ENCODE data around the gene ROCK2. TPM values are rescaled to one million over a fixed set of nuclear protein-coding genes. Genes with fewer than 3 reads are reported as not detected.

ROCK2 gene
- total RNA-seq, 1 experiment from 2014 or later, result 38.0 TPM

- H3K4me2 ChIP-seq, result no peak overlapping the region
- CTCF ChIA-PET, result interaction anchor here (0.6 kb wide), 2 partner anchors 38 to 382 kb away, joined by 3 to 4 read pairs; no protein-coding TSS in a partner anchor
These were observed 200.2 kb downstream of the ROCK2 start for GRCh38 chr2:11144077-11144737.

GRCh38 chr2:11142987-11143386 lies 201.4 kb downstream of the ROCK2 start:
- ChIA-PET POLR2A (ENCODE audit: unreplicated experiment) (no interaction called here), CTCF (no interaction called here)
- Histone ChIP-seq H3K9me2 (ENCODE audit: insufficient read depth) (no peaks in the 10 kb centered on the region), H3K4me2 (no peak overlapping the region), H3K9me3 (ENCODE audit: insufficient read depth, low read depth) (no peaks in the 10 kb centered on the region), H4K20me1 (ENCODE audit: insufficient read depth) (no peaks in the 10 kb centered on the region), H3F3A (ENCODE audit: insufficient read depth, low read depth) (no peaks in the 10 kb centered on the region), H3K36me3 (ENCODE audit: low read depth) (no peaks in the 10 kb centered on the region), H3K79me2 (ENCODE audit: low read depth) (no peaks in the 10 kb centered on the region), H2AFZ (no peak overlapping the region), H3K4me1 (replicated peaks; ENCODE audit: insufficient read depth) (no peaks in the 10 kb centered on the region), H3K4me3 (no peak overlapping the region), H3K27ac (no peak overlapping the region), H3K27me3 (ENCODE audit: insufficient read depth, low read depth) (peaks cover 19% of the 10 kb centered on the region; the same call in 1 of the 2 replicates)
- TF ChIP-seq EZH2 (IDR thresholded peaks at IDR 0.05; ENCODE audit: low read depth), result no peak
- intact Hi-C loops (cut with micrococcal nuclease; ENCODE audit: unreplicated experiment), result no loop called here
- no peak for DNase-seq
- no TSS peak for BruUV-seq (replicated peaks)

More at GRCh38 chr2:11144077-11144737, 200.2 kb downstream of the ROCK2 start:
- Histone ChIP-seq H4K20me1 (ENCODE audit: insufficient read depth) (no peaks in the 10 kb centered on the region), H3K9me2 (ENCODE audit: insufficient read depth) (no peaks in the 10 kb centered on the region), H3K4me3 (no peak overlapping the region), H2AFZ (no peak overlapping the region), H3K27ac (no peak overlapping the region), H3K27me3 (ENCODE audit: insufficient read depth, low read depth) (peaks cover 19% of the 10 kb centered on the region; the same call in 1 of the 2 replicates), H3K36me3 (ENCODE audit: low read depth) (no peaks in the 10 kb centered on the region), H3K9me3 (ENCODE audit: insufficient read depth, low read depth) (no peaks in the 10 kb centered on the region), H3K4me1 (replicated peaks; ENCODE audit: insufficient read depth) (no peaks in the 10 kb centered on the region), H3K79me2 (ENCODE audit: low read depth) (no peaks in the 10 kb centered on the region), H3F3A (ENCODE audit: insufficient read depth, low read depth) (no peaks in the 10 kb centered on the region)
- no peak for DNase-seq
- TF ChIP-seq EZH2 (IDR thresholded peaks at IDR 0.05; ENCODE audit: low read depth) (no peak), CTCF (conservative IDR thresholded peaks at IDR 0.05) (no peak)
- BruUV-seq (replicated peaks), result no TSS peak
- POLR2A ChIA-PET (ENCODE audit: unreplicated experiment), result interaction anchor here (0.6 kb wide), 1 partner anchor 201 kb away, joined by 7 read pairs; no protein-coding TSS in a partner anchor
- intact Hi-C loops (cut with micrococcal nuclease; ENCODE audit: unreplicated experiment), result no loop called here

GRCh38 chr2:11142330-11142729 lies 202.1 kb downstream of the ROCK2 start:
- Histone ChIP-seq H3F3A (ENCODE audit: insufficient read depth, low read depth) (no peaks in the 10 kb centered on the region), H4K20me1 (ENCODE audit: insufficient read depth) (no peaks in the 10 kb centered on the region), H3K4me2 (no peak overlapping the region), H3K9me2 (ENCODE audit: insufficient read depth) (no peaks in the 10 kb centered on the region), H3K27me3 (ENCODE audit: insufficient read depth, low read depth) (peaks cover 19% of the 10 kb centered on the region; the same call in 1 of the 2 replicates), H3K9me3 (ENCODE audit: insufficient read depth, low read depth) (no peaks in the 10 kb centered on the region), H3K4me1 (replicated peaks; ENCODE audit: insufficient read depth) (no peaks in the 10 kb centered on the region), H3K4me3 (no peak overlapping the region), H2AFZ (no peak overlapping the region), H3K79me2 (ENCODE audit: low read depth) (no peaks in the 10 kb centered on the region), H3K27ac (no peak overlapping the region), H3K36me3 (ENCODE audit: low read depth) (no peaks in the 10 kb centered on the region)
- intact Hi-C loops (cut with micrococcal nuclease; ENCODE audit: unreplicated experiment), result no loop called here
- DNase-seq, result no peak
- BruUV-seq (replicated peaks), result no TSS peak
- ChIA-PET POLR2A (ENCODE audit: unreplicated experiment) (no interaction called here), CTCF (no interaction called here)
- TF ChIP-seq CTCF (conservative IDR thresholded peaks at IDR 0.05) (no peak), EZH2 (IDR thresholded peaks at IDR 0.05; ENCODE audit: low read depth) (no peak)

All from PC-9 (cell line).